Calu3 (cell line): ENCODE data around the gene ABCE1. TPM values are rescaled to one million over a fixed set of nuclear protein-coding genes. Genes with fewer than 3 reads are reported as not detected.

Experiments used
- BruUV-seq: library from RNA; stranded (reverse); fragments of 400-500 nt; replicated peaks from 2 replicates; lab custom pipeline; 2021; lab: Mats Ljungman, UMichigan
- CTCF ChIA-PET: fragments of 300-600 bp; sonication (Branson Sonifier 250); formaldehyde crosslinking; loops from one replicate; lab custom pipeline; 2022; ENCODE audit warnings: antibody characterized with exemption; lab: Charles Lee
- DNase-seq: peaks from one replicate; pipeline ENCODE4 v3.0.0; 2022
- H3K27ac Mint-ChIP-seq: one replicate; pipeline ENCODE4 v1.8.0; 2022; ENCODE audit warnings: mixed read lengths; ENCODE audit not compliant: unreplicated experiment
- H3K27me3 Mint-ChIP-seq: one replicate; pipeline ENCODE4 v1.8.0; 2022; ENCODE audit warnings: mixed read lengths; ENCODE audit not compliant: unreplicated experiment
- H3K36me3 Mint-ChIP-seq: one replicate; pipeline ENCODE4 v1.8.0; 2022; ENCODE audit warnings: mild to moderate bottlenecking, moderate library complexity, mixed read lengths; ENCODE audit not compliant: insufficient read depth, unreplicated experiment
- H3K4me1 Mint-ChIP-seq: one replicate; pipeline ENCODE4 v1.8.0; 2022; ENCODE audit warnings: mild to moderate bottlenecking, low read depth, mixed read lengths; ENCODE audit not compliant: unreplicated experiment
- H3K4me3 Mint-ChIP-seq: one replicate; pipeline ENCODE4 v1.8.0; 2022; ENCODE audit warnings: mild to moderate bottlenecking, low read depth, moderate library complexity, mixed read lengths; ENCODE audit not compliant: unreplicated experiment
- H3K9me3 Mint-ChIP-seq: one replicate; pipeline ENCODE4 v1.8.0; 2022; ENCODE audit warnings: low read depth, mixed read lengths; ENCODE audit not compliant: unreplicated experiment
- intact Hi-C: fragments of 100-400 bp; cut with micrococcal nuclease; formaldehyde crosslinking; loops from one replicate; pipeline ENCODE4 v1.10.0; 2022; ENCODE audit not compliant: unreplicated experiment
- total RNA-seq: library from RNA; stranded (reverse); gene quantifications from 2 replicates; pipeline ENCODE4 v1.2.3, GENCODE V29; 2022
- TF ChIP-seq, protein P1 (sequence below): fragments of 200-600 bp; IDR thresholded peaks from one replicate; pipeline ENCODE4 v1.8.0; 2022; ENCODE audit warnings: antibody characterized with exemption; ENCODE audit not compliant: unreplicated experiment

The ABCE1 gene
- total RNA-seq, 1 experiment from 2014 or later, result 67.4 TPM

- Mint-ChIP-seq H3K9me3 (no peaks in the 10 kb centered on the region), H3K27me3 (no peaks in the 10 kb centered on the region), H3K4me3 (peak overlapping the region; percentile 80), H3K27ac (peak overlapping the region; percentile 81), H3K4me1 (peaks cover 6% of the 10 kb centered on the region), H3K36me3 (peaks cover 57% of the 10 kb centered on the region)
- CTCF ChIA-PET, result no interaction called here
- no TSS peak for BruUV-seq
- DNase-seq, result no peak
- TF ChIP-seq, protein P1, sequence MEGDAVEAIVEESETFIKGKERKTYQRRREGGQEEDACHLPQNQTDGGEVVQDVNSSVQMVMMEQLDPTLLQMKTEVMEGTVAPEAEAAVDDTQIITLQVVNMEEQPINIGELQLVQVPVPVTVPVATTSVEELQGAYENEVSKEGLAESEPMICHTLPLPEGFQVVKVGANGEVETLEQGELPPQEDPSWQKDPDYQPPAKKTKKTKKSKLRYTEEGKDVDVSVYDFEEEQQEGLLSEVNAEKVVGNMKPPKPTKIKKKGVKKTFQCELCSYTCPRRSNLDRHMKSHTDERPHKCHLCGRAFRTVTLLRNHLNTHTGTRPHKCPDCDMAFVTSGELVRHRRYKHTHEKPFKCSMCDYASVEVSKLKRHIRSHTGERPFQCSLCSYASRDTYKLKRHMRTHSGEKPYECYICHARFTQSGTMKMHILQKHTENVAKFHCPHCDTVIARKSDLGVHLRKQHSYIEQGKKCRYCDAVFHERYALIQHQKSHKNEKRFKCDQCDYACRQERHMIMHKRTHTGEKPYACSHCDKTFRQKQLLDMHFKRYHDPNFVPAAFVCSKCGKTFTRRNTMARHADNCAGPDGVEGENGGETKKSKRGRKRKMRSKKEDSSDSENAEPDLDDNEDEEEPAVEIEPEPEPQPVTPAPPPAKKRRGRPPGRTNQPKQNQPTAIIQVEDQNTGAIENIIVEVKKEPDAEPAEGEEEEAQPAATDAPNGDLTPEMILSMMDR, result no peak
- intact Hi-C loops, result no loop called here
Observed at GRCh38 chr4:145177511-145177905, 79.4 kb downstream of the ABCE1 start.

DNA sequence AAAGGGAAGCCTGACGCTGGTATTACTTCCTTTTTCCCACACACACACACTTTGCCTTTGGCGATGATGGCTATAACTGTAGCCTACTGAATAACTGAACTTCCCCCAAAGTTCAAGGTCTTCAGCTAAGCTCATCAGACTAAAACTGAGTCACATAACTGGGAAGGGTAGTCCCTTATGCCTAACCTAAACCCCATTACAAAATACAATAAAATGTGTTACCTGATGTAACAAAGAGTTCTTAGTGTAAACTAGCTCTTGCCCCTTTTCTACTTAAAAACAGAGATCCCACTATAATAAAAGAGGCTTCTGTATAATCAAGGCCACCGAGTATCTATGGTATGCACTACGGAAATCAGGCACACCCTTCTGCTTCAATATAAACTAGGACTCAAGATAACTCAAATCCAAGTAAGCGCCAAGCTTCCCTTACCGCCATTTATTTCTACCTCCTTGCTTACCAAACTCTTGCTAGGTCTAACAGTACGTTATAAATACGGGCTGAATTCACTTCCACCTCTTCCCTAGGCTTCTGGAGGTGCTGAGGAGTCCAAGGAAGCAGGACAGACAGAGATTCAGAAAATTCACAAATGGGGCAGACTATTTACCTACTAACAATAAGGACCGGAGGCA lies 79.9 kb downstream of the ABCE1 start:
- Mint-ChIP-seq H3K4me1 (peaks cover 6% of the 10 kb centered on the region), H3K4me3 (peak overlapping the region; percentile 80), H3K27ac (peak overlapping the region; percentile 81), H3K9me3 (no peaks in the 10 kb centered on the region), H3K27me3 (no peaks in the 10 kb centered on the region), H3K36me3 (peaks cover 54% of the 10 kb centered on the region)
- CTCF ChIA-PET, result no interaction called here
- TF ChIP-seq, protein P1, result no peak
- intact Hi-C loops, result no loop called here
- BruUV-seq, result no TSS peak
- no peak for DNase-seq

GRCh38 chr4:145178740-145179280 lies 80.7 kb downstream of the ABCE1 start:
- intact Hi-C loops, result no loop called here
- Mint-ChIP-seq H3K4me3 (peak overlapping the region; percentile 80), H3K36me3 (peaks cover 47% of the 10 kb centered on the region), H3K27me3 (no peaks in the 10 kb centered on the region), H3K4me1 (peaks cover 6% of the 10 kb centered on the region), H3K9me3 (no peaks in the 10 kb centered on the region), H3K27ac (peak overlapping the region; percentile 81)
- no TSS peak for BruUV-seq
- TF ChIP-seq, protein P1, result no peak
- CTCF ChIA-PET, result no interaction called here
- DNase-seq, result no peak

Other genes with a start within 250 kb of the ABCE1 start
- gene ANAPC10, start 115 bp upstream of the ABCE1 start, total RNA-seq, result 14.1 and 20.4 TPM in 2 replicates
- 31.7 and 32.7 TPM in 2 replicates for gene OTUD4, start 82.3 kb downstream of the ABCE1 start, total RNA-seq